Gastrocnemius medialis (tissue), 4 donors: ENCODE results near the gene ARMH2.

Source experiments
- POLR2A ChIP-seq, 2 donors: fragments of 450-650 bp; IDR thresholded peaks; one replicate each; pipeline ENCODE4 v1.6.1; 2017; ENCODE audit warnings: antibody characterized with exemption in 2 of 2, mild to moderate bottlenecking in 2 of 2, moderate library complexity in 2 of 2
- TF ChIP-seq, protein P1 (sequence below), 5 experiments: fragments of 450-650 bp in 3 of 5; fragments of 200-600 bp in 2 of 5; sonication (generic) in 2 of 5; IDR thresholded peaks in 4 of 5; conservative IDR thresholded peaks in 1 of 5; 1 replicate in 4 of 5; 2 replicates in 1 of 5; pipeline ENCODE4 v1.5.1; 2016 to 2019; ENCODE audit warnings: antibody characterized with exemption in 5 of 5, mild to moderate bottlenecking in 3 of 5, moderate library complexity in 3 of 5

DNA sequence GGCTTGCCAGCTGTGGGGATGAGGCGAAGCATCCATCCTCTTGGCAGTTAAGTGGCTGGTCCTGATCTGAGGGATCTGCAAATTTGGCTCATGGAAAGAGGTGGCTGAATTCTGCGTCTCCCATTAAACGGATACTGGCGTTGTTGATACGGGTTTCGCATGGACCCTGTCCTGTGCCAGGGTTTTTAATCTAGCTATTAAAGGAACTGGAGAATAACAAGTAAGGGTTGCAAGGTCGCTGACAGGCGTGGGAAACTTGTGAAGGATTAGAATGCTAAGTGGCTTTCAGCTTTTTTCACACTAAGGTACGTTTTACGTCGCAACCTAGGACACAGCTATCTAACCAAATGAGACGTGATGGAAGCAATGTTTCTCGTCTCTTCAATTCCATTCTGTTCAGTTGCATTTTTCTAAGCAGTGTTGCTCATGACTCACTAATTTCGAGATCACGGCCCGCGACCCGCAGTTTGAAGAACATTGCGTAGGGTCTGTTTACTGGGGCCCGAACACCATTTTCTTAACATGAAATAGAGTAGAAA, 23.1 kb downstream of the ARMH2 start:
- TF ChIP-seq, protein P1, sequence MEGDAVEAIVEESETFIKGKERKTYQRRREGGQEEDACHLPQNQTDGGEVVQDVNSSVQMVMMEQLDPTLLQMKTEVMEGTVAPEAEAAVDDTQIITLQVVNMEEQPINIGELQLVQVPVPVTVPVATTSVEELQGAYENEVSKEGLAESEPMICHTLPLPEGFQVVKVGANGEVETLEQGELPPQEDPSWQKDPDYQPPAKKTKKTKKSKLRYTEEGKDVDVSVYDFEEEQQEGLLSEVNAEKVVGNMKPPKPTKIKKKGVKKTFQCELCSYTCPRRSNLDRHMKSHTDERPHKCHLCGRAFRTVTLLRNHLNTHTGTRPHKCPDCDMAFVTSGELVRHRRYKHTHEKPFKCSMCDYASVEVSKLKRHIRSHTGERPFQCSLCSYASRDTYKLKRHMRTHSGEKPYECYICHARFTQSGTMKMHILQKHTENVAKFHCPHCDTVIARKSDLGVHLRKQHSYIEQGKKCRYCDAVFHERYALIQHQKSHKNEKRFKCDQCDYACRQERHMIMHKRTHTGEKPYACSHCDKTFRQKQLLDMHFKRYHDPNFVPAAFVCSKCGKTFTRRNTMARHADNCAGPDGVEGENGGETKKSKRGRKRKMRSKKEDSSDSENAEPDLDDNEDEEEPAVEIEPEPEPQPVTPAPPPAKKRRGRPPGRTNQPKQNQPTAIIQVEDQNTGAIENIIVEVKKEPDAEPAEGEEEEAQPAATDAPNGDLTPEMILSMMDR (IDR thresholded peaks at IDR 0.05 in 4 of 5, conservative IDR thresholded peaks at IDR 0.05 in 1 of 5): no peak
- no peak for TF ChIP-seq POLR2A (IDR thresholded peaks at IDR 0.05)
